Cardiac muscle cell (in vitro differentiated cells and primary cell): ENCODE results near the gene UNC13C. TPM values are rescaled to one million over a fixed set of nuclear protein-coding genes. Genes with fewer than 3 reads are reported as not detected.
"Not testable (repeated sequence)": the region's sequence is repeated elsewhere in the genome, so short reads cannot be mapped to it uniquely, and the experiment has no call there.

Experiments used
- DNase-seq, 2 donors: peaks; one replicate each; pipeline versions ENCODE4 v3.0.0 to v3.0.0-alpha.2; 2010 to 2017; ENCODE audit warnings: low read depth in 1 of 2, low spot score in 1 of 2
- H3K27ac ChIP-seq: fragments of 200-600 bp; sonication (generic); 2 replicates; pipeline ENCODE4 v1.5.1; 2016
- H3K27me3 ChIP-seq: fragments of 200-600 bp; sonication (generic); 2 replicates; pipeline ENCODE4 v1.6.0; 2016; ENCODE audit warnings: control low read depth
- H3K36me3 ChIP-seq: fragments of 200-600 bp; sonication (generic); 2 replicates; pipeline ENCODE4 v1.5.1; 2016; ENCODE audit warnings: control low read depth
- H3K4me1 ChIP-seq: fragments of 200-600 bp; sonication (generic); 2 replicates; pipeline ENCODE4 v1.8.1; 2017; ENCODE audit warnings: low read depth, mild to moderate bottlenecking, mixed run types
- H3K4me3 ChIP-seq: fragments of 200-600 bp; sonication (generic); 2 replicates; pipeline ENCODE4 v1.5.1; 2016; ENCODE audit warnings: mild to moderate bottlenecking
- H3K9me3 ChIP-seq: fragments of 200-600 bp; sonication (generic); 2 replicates; pipeline ENCODE4 v1.5.1; 2017; ENCODE audit warnings: low read depth, mild to moderate bottlenecking, control low read depth
- CTCF ChIP-seq: IDR thresholded peaks from 2 replicates; pipeline ENCODE4 v1.5.1; 2012; ENCODE audit warnings: low read depth, mild to moderate bottlenecking, low read length
- polyA plus RNA-seq: library from polyadenylated mRNA; unstranded; fragments of >200 nt; fragmentation: Nextera tagmentation; extraction: Ambion mirVana; gene quantifications from 2 replicates; pipeline ENCODE4 v1.2.1, GENCODE V29; 2016
- total RNA-seq: library from RNA; depleted of rRNA; stranded (reverse); fragments of >200 nt; gene quantifications from 2 replicates; pipeline ENCODE4 v1.2.3, GENCODE V29; 2016

Gene UNC13C
- total and polyA plus RNA-seq, 2 experiments from 2014 or later = under 0.01 TPM; not detected in 1

- Histone ChIP-seq H3K27ac (no peak overlapping the region), H3K4me1 (no peaks in the 10 kb centered on the region), H3K4me3 (no peak overlapping the region), H3K9me3 (no peaks in the 10 kb centered on the region), H3K36me3 (no peaks in the 10 kb centered on the region), H3K27me3 (no peaks in the 10 kb centered on the region)
- no peak for TF ChIP-seq CTCF
- DNase-seq = no peak
These were observed 410.5 kb downstream of the UNC13C start for GRCh38 chr15:54388746-54389145.

GRCh38 chr15:54410481-54410880, 432.2 kb downstream of the UNC13C start:
- Histone ChIP-seq H3K27me3 (no peaks in the 10 kb centered on the region), H3K9me3 (no peaks in the 10 kb centered on the region), H3K27ac (no peak overlapping the region), H3K4me3 (no peak overlapping the region), H3K36me3 (no peaks in the 10 kb centered on the region), H3K4me1 (no peaks in the 10 kb centered on the region)
- DNase-seq = no peak
- TF ChIP-seq CTCF = no peak

GRCh38 chr15:54424171-54424570, 445.9 kb downstream of the UNC13C start:
- no peak overlapping the region for H3K4me3 ChIP-seq
- no peaks in the 10 kb centered on the region for H3K36me3 ChIP-seq
- no peaks in the 10 kb centered on the region for H3K27me3 ChIP-seq
- H3K9me3 ChIP-seq = no peaks in the 10 kb centered on the region
- no peaks in the 10 kb centered on the region for H3K4me1 ChIP-seq
- no peak overlapping the region for H3K27ac ChIP-seq
- no peak for TF ChIP-seq CTCF
- no peak for DNase-seq

GRCh38 chr15:54428596-54428995, 450.4 kb downstream of the UNC13C start:
- H3K36me3 ChIP-seq = no peaks in the 10 kb centered on the region
- H3K27ac ChIP-seq = no peak overlapping the region
- no peaks in the 10 kb centered on the region for H3K4me1 ChIP-seq
- no peaks in the 10 kb centered on the region for H3K27me3 ChIP-seq
- no peak for TF ChIP-seq CTCF
- DNase-seq = no peak
- H3K4me3 ChIP-seq = no peak overlapping the region
- no peaks in the 10 kb centered on the region for H3K9me3 ChIP-seq

GRCh38 chr15:54450288-54450687, 472.0 kb downstream of the UNC13C start:
- H3K9me3 ChIP-seq, H3K4me3 ChIP-seq, H3K4me1 ChIP-seq, DNase-seq, H3K36me3 ChIP-seq, H3K27me3 ChIP-seq, H3K27ac ChIP-seq: not testable (repeated sequence)

- DNase-seq = no peak
- no peaks in the 10 kb centered on the region for H3K4me1 ChIP-seq
- H3K4me3 ChIP-seq = no peak overlapping the region
These were observed 478.2 kb downstream of the UNC13C start for GRCh38 chr15:54456413-54456812.

More at GRCh38 chr15:54456413-54456812, 478.2 kb downstream of the UNC13C start:
- Histone ChIP-seq H3K36me3 (no peaks in the 10 kb centered on the region), H3K27me3 (no peaks in the 10 kb centered on the region), H3K27ac (no peak overlapping the region), H3K9me3 (no peaks in the 10 kb centered on the region)
- TF ChIP-seq CTCF = no peak
